Chondrocyte (in vitro differentiated cells): Measurements from ENCODE around the gene PSTPIP1. TPM values are rescaled to one million over a fixed set of nuclear protein-coding genes. Genes with fewer than 3 reads are reported as not detected.

Experiments
- DNase-seq: peaks from one replicate; pipeline ENCODE4 v3.0.0; 2021; ENCODE audit warnings: mixed read lengths, low spot score
- H3K27ac Mint-ChIP-seq: one replicate; pipeline ENCODE4 v1.8.0; 2021; ENCODE audit warnings: mild to moderate bottlenecking, moderate library complexity, mixed read lengths; ENCODE audit not compliant: unreplicated experiment
- H3K27me3 Mint-ChIP-seq: 2 replicates; pipeline ENCODE4 v1.8.0; 2021; ENCODE audit warnings: low read depth, mixed read lengths
- H3K36me3 Mint-ChIP-seq: 2 replicates; pipeline ENCODE4 v1.8.0; 2021; ENCODE audit warnings: low read depth, mixed read lengths
- H3K4me1 Mint-ChIP-seq: 2 replicates; pipeline ENCODE4 v1.8.0; 2021; ENCODE audit warnings: low read depth, mild to moderate bottlenecking, mixed read lengths
- H3K4me3 Mint-ChIP-seq: one replicate; pipeline ENCODE4 v1.8.0; 2021; ENCODE audit warnings: mild to moderate bottlenecking, moderate library complexity, mixed read lengths; ENCODE audit not compliant: unreplicated experiment
- H3K9me3 Mint-ChIP-seq: 2 replicates; pipeline ENCODE4 v1.8.0; 2021; ENCODE audit warnings: low read depth, mixed read lengths
- total RNA-seq: library from RNA; stranded (reverse); gene quantifications from 3 replicates; pipeline ENCODE4 v1.2.1, GENCODE V29; 2021
- TF ChIP-seq, protein P1 (sequence below): fragments of 200-600 bp; sonication (generic); IDR thresholded peaks from 2 replicates; pipeline ENCODE4 v1.5.0; 2021; ENCODE audit warnings: antibody characterized with exemption, mild to moderate bottlenecking, moderate library complexity

The PSTPIP1 gene
- total RNA-seq, 1 donor from 2014 or later = not detected

DNA sequence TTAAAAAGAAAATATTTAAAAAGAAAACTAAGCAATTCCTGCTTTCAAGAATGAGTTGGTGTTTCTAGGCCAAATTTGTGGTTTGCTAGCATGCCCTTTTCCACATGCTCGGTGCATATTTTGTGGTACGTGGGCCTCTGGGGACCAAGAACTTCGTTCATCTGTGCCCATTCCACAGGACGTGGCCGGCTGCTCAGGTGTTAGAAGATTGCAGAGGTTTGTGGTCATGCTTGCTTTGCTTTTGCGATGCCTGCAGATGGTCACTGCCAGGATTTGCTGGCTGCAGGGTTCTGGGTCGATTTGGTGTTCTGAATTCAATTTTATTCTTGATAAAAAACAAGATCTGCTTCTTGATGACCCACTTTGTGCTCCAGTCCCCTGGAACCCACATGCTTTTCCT, 7.5 kb downstream of the PSTPIP1 start:
- Mint-ChIP-seq H3K27me3 (peaks cover 9% of the 10 kb centered on the region), H3K4me3 (no peak overlapping the region), H3K9me3 (peaks cover 3% of the 10 kb centered on the region), H3K36me3 (peaks cover 3% of the 10 kb centered on the region), H3K27ac (no peak overlapping the region), H3K4me1 (peaks cover 3% of the 10 kb centered on the region)
- TF ChIP-seq, protein P1, sequence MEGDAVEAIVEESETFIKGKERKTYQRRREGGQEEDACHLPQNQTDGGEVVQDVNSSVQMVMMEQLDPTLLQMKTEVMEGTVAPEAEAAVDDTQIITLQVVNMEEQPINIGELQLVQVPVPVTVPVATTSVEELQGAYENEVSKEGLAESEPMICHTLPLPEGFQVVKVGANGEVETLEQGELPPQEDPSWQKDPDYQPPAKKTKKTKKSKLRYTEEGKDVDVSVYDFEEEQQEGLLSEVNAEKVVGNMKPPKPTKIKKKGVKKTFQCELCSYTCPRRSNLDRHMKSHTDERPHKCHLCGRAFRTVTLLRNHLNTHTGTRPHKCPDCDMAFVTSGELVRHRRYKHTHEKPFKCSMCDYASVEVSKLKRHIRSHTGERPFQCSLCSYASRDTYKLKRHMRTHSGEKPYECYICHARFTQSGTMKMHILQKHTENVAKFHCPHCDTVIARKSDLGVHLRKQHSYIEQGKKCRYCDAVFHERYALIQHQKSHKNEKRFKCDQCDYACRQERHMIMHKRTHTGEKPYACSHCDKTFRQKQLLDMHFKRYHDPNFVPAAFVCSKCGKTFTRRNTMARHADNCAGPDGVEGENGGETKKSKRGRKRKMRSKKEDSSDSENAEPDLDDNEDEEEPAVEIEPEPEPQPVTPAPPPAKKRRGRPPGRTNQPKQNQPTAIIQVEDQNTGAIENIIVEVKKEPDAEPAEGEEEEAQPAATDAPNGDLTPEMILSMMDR = no peak
- DNase-seq = peak; percentile 17

GRCh38 chr15:77002954-77003912, 8.3 kb downstream of the PSTPIP1 start:
- TF ChIP-seq, protein P1 = no peak
- Mint-ChIP-seq H3K36me3 (peaks cover 3% of the 10 kb centered on the region), H3K9me3 (peaks cover 3% of the 10 kb centered on the region), H3K27me3 (peaks cover 9% of the 10 kb centered on the region), H3K4me1 (peaks cover 3% of the 10 kb centered on the region), H3K4me3 (no peak overlapping the region), H3K27ac (no peak overlapping the region)
- peak; percentile 51 for DNase-seq

DNA sequence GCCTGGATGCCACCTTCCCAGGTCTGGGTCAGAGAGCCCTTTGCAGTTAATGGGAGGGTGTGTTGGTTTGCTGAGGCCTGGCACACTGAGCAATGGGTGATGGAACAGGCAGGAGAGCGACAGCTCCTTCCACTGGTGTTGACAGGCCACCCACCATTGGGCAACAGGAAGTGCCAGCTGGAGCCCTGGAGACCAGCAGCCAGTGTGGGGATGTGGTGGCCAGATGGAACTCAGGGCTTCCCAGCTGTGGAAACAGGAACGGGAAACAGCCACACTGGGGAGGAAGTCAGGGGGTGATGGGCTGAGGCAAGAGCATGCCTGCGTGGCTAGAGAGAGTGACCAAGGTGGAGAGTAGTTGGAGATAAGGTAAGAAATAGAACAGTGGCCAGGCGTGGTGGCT, 9.3 kb downstream of the PSTPIP1 start:
- Mint-ChIP-seq H3K27me3 (peaks cover 9% of the 10 kb centered on the region), H3K36me3 (peaks cover 3% of the 10 kb centered on the region), H3K9me3 (peaks cover 3% of the 10 kb centered on the region), H3K4me1 (peaks cover 3% of the 10 kb centered on the region), H3K27ac (no peak overlapping the region), H3K4me3 (no peak overlapping the region)
- TF ChIP-seq, protein P1 = no peak
- no peak for DNase-seq

DNA sequence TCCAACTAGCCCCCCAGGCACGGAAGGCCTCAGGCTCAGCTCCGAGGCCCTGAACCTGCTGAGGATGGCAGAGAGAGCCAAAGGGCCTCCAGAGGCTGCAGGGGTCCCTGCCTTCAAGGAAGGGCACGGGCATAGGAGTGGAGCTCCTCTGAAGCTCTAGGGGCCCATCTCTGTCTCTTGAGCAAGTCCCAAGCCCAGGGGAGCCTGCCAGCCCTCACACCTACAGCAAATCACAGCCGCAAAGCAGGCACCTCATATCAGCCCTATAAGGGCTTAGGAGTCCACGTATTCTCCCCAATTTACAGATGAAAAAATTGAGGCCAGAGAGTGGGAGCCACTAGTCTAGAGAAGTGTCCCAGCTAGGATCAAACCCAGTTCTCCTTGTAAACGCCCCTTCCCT, 14.2 kb downstream of the PSTPIP1 start:
- Mint-ChIP-seq H3K4me1 (no peaks in the 10 kb centered on the region), H3K27ac (no peak overlapping the region), H3K27me3 (peaks cover 12% of the 10 kb centered on the region), H3K4me3 (no peak overlapping the region), H3K36me3 (peaks cover 2% of the 10 kb centered on the region), H3K9me3 (peaks cover 3% of the 10 kb centered on the region)
- TF ChIP-seq, protein P1 = no peak
- no peak for DNase-seq

DNA sequence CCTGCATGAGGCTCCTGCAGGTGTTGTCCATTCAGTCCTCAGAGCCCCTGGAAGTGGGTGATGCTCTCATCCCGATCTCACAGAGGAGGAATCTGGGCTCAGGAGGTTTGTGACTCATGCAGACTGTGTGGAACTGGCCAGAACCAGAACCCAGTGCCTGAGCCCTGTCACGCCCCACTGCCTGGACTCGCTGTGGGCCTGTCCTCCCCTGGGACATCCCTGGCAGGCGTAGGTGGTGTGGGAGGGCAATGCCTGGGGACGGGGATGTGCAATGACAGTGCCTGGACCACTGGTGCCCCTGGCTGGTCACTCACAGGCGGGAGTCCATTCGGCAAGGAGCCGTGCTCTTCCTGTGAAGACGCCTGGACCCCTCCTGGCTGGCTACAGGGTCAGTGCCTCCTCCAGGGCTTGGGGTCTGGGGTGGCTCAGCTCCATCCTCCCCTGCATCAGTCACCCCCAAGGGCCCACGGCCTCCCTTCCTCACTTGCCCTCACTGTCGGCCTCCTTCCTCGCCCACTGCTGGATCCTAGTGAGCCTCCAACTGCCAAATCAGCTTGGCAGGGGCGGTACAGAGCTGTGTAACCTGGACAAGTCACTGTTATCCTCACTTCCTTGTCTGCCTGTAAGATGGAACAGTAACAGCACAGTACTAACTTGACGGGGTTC, 14.9 kb downstream of the PSTPIP1 start:
- no peak for DNase-seq
- Mint-ChIP-seq H3K27ac (no peak overlapping the region), H3K4me1 (no peaks in the 10 kb centered on the region), H3K27me3 (peaks cover 11% of the 10 kb centered on the region), H3K4me3 (no peak overlapping the region), H3K9me3 (peaks cover 3% of the 10 kb centered on the region), H3K36me3 (no peaks in the 10 kb centered on the region)
- TF ChIP-seq, protein P1 = no peak
